Calu3 (cell line): ENCODE results near the gene PAPSS1. TPM values are rescaled to one million over a fixed set of nuclear protein-coding genes. Genes with fewer than 3 reads are reported as not detected.

Source experiments
- BruUV-seq: library from RNA; stranded (reverse); fragments of 400-500 nt; replicated peaks from 2 replicates; lab custom pipeline; 2021; lab: Mats Ljungman, UMichigan
- CTCF ChIA-PET: fragments of 300-600 bp; sonication (Branson Sonifier 250); formaldehyde crosslinking; loops from one replicate; lab custom pipeline; 2022; ENCODE audit warnings: antibody characterized with exemption; lab: Charles Lee
- DNase-seq: peaks from one replicate; pipeline ENCODE4 v3.0.0; 2022
- H3K27ac Mint-ChIP-seq: one replicate; pipeline ENCODE4 v1.8.0; 2022; ENCODE audit warnings: mixed read lengths; ENCODE audit not compliant: unreplicated experiment
- H3K27me3 Mint-ChIP-seq: one replicate; pipeline ENCODE4 v1.8.0; 2022; ENCODE audit warnings: mixed read lengths; ENCODE audit not compliant: unreplicated experiment
- H3K36me3 Mint-ChIP-seq: one replicate; pipeline ENCODE4 v1.8.0; 2022; ENCODE audit warnings: mild to moderate bottlenecking, moderate library complexity, mixed read lengths; ENCODE audit not compliant: insufficient read depth, unreplicated experiment
- H3K4me1 Mint-ChIP-seq: one replicate; pipeline ENCODE4 v1.8.0; 2022; ENCODE audit warnings: mild to moderate bottlenecking, low read depth, mixed read lengths; ENCODE audit not compliant: unreplicated experiment
- H3K4me3 Mint-ChIP-seq: one replicate; pipeline ENCODE4 v1.8.0; 2022; ENCODE audit warnings: mild to moderate bottlenecking, low read depth, moderate library complexity, mixed read lengths; ENCODE audit not compliant: unreplicated experiment
- H3K9me3 Mint-ChIP-seq: one replicate; pipeline ENCODE4 v1.8.0; 2022; ENCODE audit warnings: low read depth, mixed read lengths; ENCODE audit not compliant: unreplicated experiment
- CTCF ChIP-seq: fragments of 200-600 bp; IDR thresholded peaks from one replicate; pipeline ENCODE4 v1.8.0; 2022; ENCODE audit warnings: antibody characterized with exemption; ENCODE audit not compliant: unreplicated experiment
- intact Hi-C: fragments of 100-400 bp; cut with micrococcal nuclease; formaldehyde crosslinking; loops from one replicate; pipeline ENCODE4 v1.10.0; 2022; ENCODE audit not compliant: unreplicated experiment
- total RNA-seq: library from RNA; stranded (reverse); gene quantifications from 2 replicates; pipeline ENCODE4 v1.2.3, GENCODE V29; 2022

PAPSS1 gene
- total RNA-seq, 1 experiment from 2014 or later, result 41.6 TPM

- Mint-ChIP-seq H3K4me3 (no peak overlapping the region), H3K27me3 (no peaks in the 10 kb centered on the region), H3K36me3 (no peaks in the 10 kb centered on the region), H3K4me1 (no peaks in the 10 kb centered on the region), H3K9me3 (no peaks in the 10 kb centered on the region), H3K27ac (no peak overlapping the region)
- intact Hi-C loops, result no loop called here
- BruUV-seq, result no TSS peak
- CTCF ChIA-PET, result interaction anchor here (0.6 kb wide), 1 partner anchor 77 kb away, joined by 4 read pairs; the partner anchor contains the start of gene PAPSS1
- no peak for TF ChIP-seq CTCF
- no peak for DNase-seq
Measured at GRCh38 chr4:107643021-107643420, 77.0 kb downstream of the PAPSS1 start.

- Mint-ChIP-seq H3K36me3 (no peaks in the 10 kb centered on the region), H3K9me3 (no peaks in the 10 kb centered on the region), H3K4me3 (no peak overlapping the region), H3K27me3 (no peaks in the 10 kb centered on the region), H3K4me1 (no peaks in the 10 kb centered on the region), H3K27ac (no peak overlapping the region)
- CTCF ChIA-PET, result interaction anchor here (0.6 to 0.7 kb wide), 2 partner anchors 24 to 69 kb away, joined by 3 to 11 read pairs; no protein-coding TSS in a partner anchor
- DNase-seq, result no peak
- no peak for TF ChIP-seq CTCF
- intact Hi-C loops, result no loop called here
- BruUV-seq, result no TSS peak
Measured at GRCh38 chr4:107640878-107641277, 79.2 kb downstream of the PAPSS1 start.

GRCh38 chr4:107640197-107640596, 79.8 kb downstream of the PAPSS1 start:
- Mint-ChIP-seq H3K27ac (no peak overlapping the region), H3K4me1 (no peaks in the 10 kb centered on the region), H3K27me3 (no peaks in the 10 kb centered on the region), H3K9me3 (no peaks in the 10 kb centered on the region), H3K4me3 (no peak overlapping the region), H3K36me3 (no peaks in the 10 kb centered on the region)
- no peak for TF ChIP-seq CTCF
- intact Hi-C loops, result no loop called here
- DNase-seq, result no peak
- CTCF ChIA-PET, result interaction anchor here (0.6 kb wide), 1 partner anchor 70 kb away, joined by 11 read pairs; no protein-coding TSS in a partner anchor
- no TSS peak for BruUV-seq

GRCh38 chr4:107635735-107636134, 84.3 kb downstream of the PAPSS1 start:
- Mint-ChIP-seq H3K4me3 (no peak overlapping the region), H3K9me3 (no peaks in the 10 kb centered on the region), H3K36me3 (no peaks in the 10 kb centered on the region), H3K27me3 (no peaks in the 10 kb centered on the region), H3K4me1 (peaks cover 11% of the 10 kb centered on the region), H3K27ac (no peak overlapping the region)
- CTCF ChIA-PET, result no interaction called here
- intact Hi-C loops, result no loop called here
- no peak for TF ChIP-seq CTCF
- BruUV-seq, result no TSS peak
- DNase-seq, result no peak
